Stomach (tissue), 4 donors: ENCODE results near the gene CCDC184.
"Not testable (repeated sequence)": the region's sequence is repeated elsewhere in the genome, so short reads cannot be mapped to it uniquely, and the experiment has no call there.

Experiments
- CTCF ChIP-seq, 7 experiments: fragments of 450-650 bp in 4 of 7; fragments of 200-600 bp in 3 of 7; sonication (generic) in 3 of 7; IDR thresholded peaks; one replicate each; pipeline ENCODE4 v1.5.1; 2016 to 2019; ENCODE audit warnings: antibody characterized with exemption in 7 of 7, control low read depth in 2 of 7, mild to moderate bottlenecking in 1 of 7
- EP300 ChIP-seq: sonication (generic); formaldehyde crosslinking; IDR thresholded peaks from one replicate; pipeline ENCODE4 v1.6.1; 2017; ENCODE audit warnings: antibody characterized with exemption
- POLR2A ChIP-seq, 4 donors: fragments of 450-650 bp; IDR thresholded peaks; one replicate each; pipeline ENCODE4 v1.6.1; 2016; ENCODE audit warnings: antibody characterized with exemption in 4 of 4, control low read depth in 2 of 4, mild to moderate bottlenecking in 1 of 4, moderate library complexity in 1 of 4
- POLR2AphosphoS5 ChIP-seq, 3 donors: sonication (generic); formaldehyde crosslinking; IDR thresholded peaks; one replicate each; pipeline ENCODE4 v1.6.1; 2016; ENCODE audit warnings: antibody characterized with exemption in 3 of 3

DNA sequence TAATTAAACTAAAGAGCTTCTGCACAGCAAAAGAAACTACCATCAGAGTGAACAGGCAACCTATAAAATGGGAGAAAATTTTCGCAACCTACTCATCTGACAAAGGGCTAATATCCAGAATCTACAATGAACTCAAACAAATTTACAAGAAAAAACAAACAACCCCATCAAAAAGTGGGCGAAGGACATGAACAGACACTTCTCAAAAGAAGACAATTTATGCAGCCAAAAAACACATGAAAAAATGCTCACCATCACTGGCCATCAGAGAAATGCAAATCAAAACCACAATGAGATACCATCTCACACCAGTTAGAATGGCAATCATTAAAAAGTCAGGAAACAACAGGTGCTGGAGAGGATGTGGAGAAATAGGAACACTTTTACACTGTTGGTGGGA, 26.1 kb downstream of the CCDC184 start:
- TF ChIP-seq POLR2AphosphoS5 (IDR thresholded peaks at IDR 0.05); CTCF (IDR thresholded peaks at IDR 0.05); EP300; POLR2A (IDR thresholded peaks at IDR 0.05): not testable (repeated sequence)
